SK-N-MC (cell line): ENCODE data around the gene TTC7B.

Source experiments
- EZH2 ChIP-seq: fragments of 200-600 bp; sonication (generic); IDR thresholded peaks from one replicate; pipeline ENCODE4 v1.6.1; 2017; ENCODE audit warnings: antibody characterized with exemption
- POLR2AphosphoS5 ChIP-seq: IDR thresholded peaks from 2 replicates; pipeline ENCODE4 v1.6.1; 2012; ENCODE audit warnings: mild to moderate bottlenecking, low read depth, low read length, borderline replicate concordance

- TF ChIP-seq POLR2AphosphoS5, result no peak
- no peak for TF ChIP-seq EZH2
Observed at GRCh38 chr14:90857866-90858265, 41.6 kb upstream of the TTC7B start.
